ENCODE results near the gene IFITM2. TPM values are rescaled to one million over a fixed set of nuclear protein-coding genes. Genes with fewer than 3 reads are reported as not detected.
"Not testable (repeated sequence)": the region's sequence is repeated elsewhere in the genome, so short reads cannot be mapped to it uniquely, and the experiment has no call there.

The IFITM2 gene
- total RNA-seq, 4 donors from 2014 or later: 89.3 to 183 (median 126) TPM

GRCh38 chr11:309979-310572, 2.5 kb downstream of the IFITM2 start:
- H3K27me3 ChIP-seq, H3K36me3 ChIP-seq, H3K9me3 ChIP-seq: not testable (repeated sequence)
- Histone ChIP-seq H3K27ac (peak overlapping the region in 3 of 4 donors; percentile 81 to 94 (median 87)), H3K4me1 (peaks cover 0 to 66% (median 21%) of the 10 kb centered on the region in 3 donors), H3K4me3 (peak overlapping the region; percentile 16 to 58)
- peak; percentile 38 for TF ChIP-seq POLR2AphosphoS5 (IDR thresholded peaks at IDR 0.05)
- ATAC-seq: peak; percentile 3
- WGBS, 2 donors (ENCODE audit: low coverage in 1 of 2): 0% methylated on average over 1 of the region's 18 CpGs

- WGBS, 2 donors (ENCODE audit: low coverage in 1 of 2): no CpG with 5 or more reads among the region's 71 CpGs
- peak overlapping the region; percentile 20 to 44 for H3K4me3 ChIP-seq
- H3K4me1 ChIP-seq: peaks cover 0 to 68% (median 21%) of the 10 kb centered on the region in 3 donors
- H3K27me3 ChIP-seq: peaks cover 13% of the 10 kb centered on the region
- H3K36me3 ChIP-seq: peaks cover 0 to 13% of the 10 kb centered on the region in 2 donors
- ATAC-seq: peak; percentile 45
- peak overlapping the region in 3 of 4 donors; percentile 66 to 85 (median 82) for H3K27ac ChIP-seq
- not testable (repeated sequence) for H3K9me3 ChIP-seq
These were observed 3.6 kb downstream of the IFITM2 start for GRCh38 chr11:311013-311748.

- H3K4me1 ChIP-seq: peaks cover 0 to 66% (median 14%) of the 10 kb centered on the region in 3 donors
- TF ChIP-seq EP300 (IDR thresholded peaks at IDR 0.05): no peak
- no peak for TF ChIP-seq POLR2AphosphoS5 (IDR thresholded peaks at IDR 0.05)
- TF ChIP-seq CTCF (IDR thresholded peaks at IDR 0.05): no peak
- TF ChIP-seq POLR2A (IDR thresholded peaks at IDR 0.05): no peak
- WGBS, 2 donors (ENCODE audit: low coverage in 1 of 2): 59 to 73% methylated on average over 6 to 10 of the region's 14 CpGs
- H3K4me3 ChIP-seq: peak overlapping the region in 1 of 2 donors; percentile 44
- peaks cover 0 to 13% of the 10 kb centered on the region in 2 donors for H3K36me3 ChIP-seq
- no peak for ATAC-seq
- no peaks in the 10 kb centered on the region for H3K9me3 ChIP-seq
- H3K27me3 ChIP-seq: peaks cover 17% of the 10 kb centered on the region
- H3K27ac ChIP-seq: peak overlapping the region in 3 of 4 donors; percentile 66 to 85 (median 82)
These were observed 4.6 kb downstream of the IFITM2 start for GRCh38 chr11:312092-312816.

- no CpG with 5 or more reads among the region's 8 CpGs for WGBS, 2 donors (ENCODE audit: low coverage in 1 of 2)
- Histone ChIP-seq H3K4me1 (peaks cover 0 to 63% (median 17%) of the 10 kb centered on the region in 3 donors), H3K9me3 (no peaks in the 10 kb centered on the region), H3K4me3 (peak overlapping the region in 1 of 2 donors; percentile 56), H3K36me3 (peaks cover 0 to 13% of the 10 kb centered on the region in 2 donors), H3K27ac (peak overlapping the region; percentile 22 to 85 (median 82)), H3K27me3 (peaks cover 17% of the 10 kb centered on the region)
- TF ChIP-seq CTCF (IDR thresholded peaks at IDR 0.05) (no peak), POLR2AphosphoS5 (IDR thresholded peaks at IDR 0.05) (no peak), POLR2A (IDR thresholded peaks at IDR 0.05) (no peak), EP300 (IDR thresholded peaks at IDR 0.05) (no peak)
- no peak for ATAC-seq
These were observed 5.7 kb downstream of the IFITM2 start for GRCh38 chr11:313304-313786.

GRCh38 chr11:313787-314553, 6.4 kb downstream of the IFITM2 start, which contains the start of gene IFITM1:
IFITM1 (plus strand) TSS chr11:314040; CDS start chr11:314171, 131 bp downstream.
- ATAC-seq: peak; percentile 35
- Histone ChIP-seq H3K27me3 (peaks cover 17% of the 10 kb centered on the region), H3K27ac (peak within 1 kb of the TSS; percentile 22 to 85 (median 82)), H3K4me1 (peaks cover 0 to 60% (median 17%) of the 10 kb centered on the region in 3 donors), H3K4me3 (peak within 1 kb of the TSS; percentile 27 to 56), H3K36me3 (peaks cover 0 to 13% of the 10 kb centered on the region in 2 donors), H3K9me3 (no peaks in the 10 kb centered on the region)
- TF ChIP-seq POLR2AphosphoS5 (IDR thresholded peaks at IDR 0.05): peak; percentile 43
- TF ChIP-seq POLR2A (IDR thresholded peaks at IDR 0.05): peak; percentile 29 to 47
- no peak for TF ChIP-seq EP300 (IDR thresholded peaks at IDR 0.05)
- no peak for TF ChIP-seq CTCF (IDR thresholded peaks at IDR 0.05)
- 28 to 69% methylated on average over 7 to 8 of the region's 18 CpGs for WGBS, 2 donors (ENCODE audit: low coverage in 1 of 2)

- H3K4me1 ChIP-seq: peaks cover 0 to 55% (median 13%) of the 10 kb centered on the region in 3 donors
- not testable (repeated sequence) for ATAC-seq
These were observed 6.9 kb downstream of the IFITM2 start for GRCh38 chr11:314554-314875.

More at GRCh38 chr11:314554-314875, 6.9 kb downstream of the IFITM2 start:
- Histone ChIP-seq H3K4me3 (peak overlapping the region; percentile 27 to 56), H3K27me3 (peaks cover 17% of the 10 kb centered on the region), H3K27ac (peak overlapping the region; percentile 1 to 85 (median 82)), H3K36me3 (peaks cover 0 to 13% of the 10 kb centered on the region in 2 donors)
- not testable (repeated sequence) for H3K9me3 ChIP-seq
- WGBS, 2 donors (ENCODE audit: low coverage in 1 of 2): no CpG with 5 or more reads among the region's 6 CpGs

Measured in gastroesophageal sphincter (tissue), 4 donors.